Mammary epithelial cell (primary cell): Measurements from ENCODE around the gene PPIE.

Source experiments
- EZH2 ChIP-seq: IDR thresholded peaks from 2 replicates; pipeline ENCODE4 v1.6.1; 2012; ENCODE audit warnings: low read length, inconsistent platforms, borderline replicate concordance
- TF ChIP-seq, protein P1 (sequence below), 2 donors: IDR thresholded peaks in 1 of 2; conservative IDR thresholded peaks in 1 of 2; 2 replicates each; pipeline ENCODE4 v1.5.1; 2011 to 2012; ENCODE audit warnings: inconsistent platforms in 2 of 2, low read length in 2 of 2, mild to moderate bottlenecking in 2 of 2, control low read depth in 1 of 2, low read depth in 1 of 2; ENCODE audit not compliant: insufficient read depth in 1 of 2; ENCODE audit errors: extremely low read depth in 1 of 2

DNA sequence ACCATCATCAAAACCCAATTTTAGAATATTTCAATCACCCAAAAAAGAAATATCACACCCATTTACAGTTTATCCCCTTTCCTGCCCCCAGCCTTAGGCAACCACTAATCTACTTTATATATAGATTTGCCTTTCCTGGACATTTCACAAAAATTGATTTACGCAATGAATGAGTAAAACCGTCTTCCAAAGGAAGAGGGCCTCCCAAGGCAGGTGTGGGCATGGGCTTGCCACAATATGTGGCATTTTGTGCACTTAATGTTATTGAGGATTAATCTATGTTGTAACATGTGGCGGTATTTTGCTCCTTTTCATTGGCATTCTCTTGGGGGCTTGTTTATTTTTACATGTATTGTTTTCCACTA is 61.8 kb downstream of the PPIE start:
- no peak for TF ChIP-seq EZH2
- TF ChIP-seq, protein P1, sequence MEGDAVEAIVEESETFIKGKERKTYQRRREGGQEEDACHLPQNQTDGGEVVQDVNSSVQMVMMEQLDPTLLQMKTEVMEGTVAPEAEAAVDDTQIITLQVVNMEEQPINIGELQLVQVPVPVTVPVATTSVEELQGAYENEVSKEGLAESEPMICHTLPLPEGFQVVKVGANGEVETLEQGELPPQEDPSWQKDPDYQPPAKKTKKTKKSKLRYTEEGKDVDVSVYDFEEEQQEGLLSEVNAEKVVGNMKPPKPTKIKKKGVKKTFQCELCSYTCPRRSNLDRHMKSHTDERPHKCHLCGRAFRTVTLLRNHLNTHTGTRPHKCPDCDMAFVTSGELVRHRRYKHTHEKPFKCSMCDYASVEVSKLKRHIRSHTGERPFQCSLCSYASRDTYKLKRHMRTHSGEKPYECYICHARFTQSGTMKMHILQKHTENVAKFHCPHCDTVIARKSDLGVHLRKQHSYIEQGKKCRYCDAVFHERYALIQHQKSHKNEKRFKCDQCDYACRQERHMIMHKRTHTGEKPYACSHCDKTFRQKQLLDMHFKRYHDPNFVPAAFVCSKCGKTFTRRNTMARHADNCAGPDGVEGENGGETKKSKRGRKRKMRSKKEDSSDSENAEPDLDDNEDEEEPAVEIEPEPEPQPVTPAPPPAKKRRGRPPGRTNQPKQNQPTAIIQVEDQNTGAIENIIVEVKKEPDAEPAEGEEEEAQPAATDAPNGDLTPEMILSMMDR (conservative IDR thresholded peaks at IDR 0.05 in 1 of 2, IDR thresholded peaks at IDR 0.05 in 1 of 2; ENCODE audit: extremely low read depth in 1 of 2, insufficient read depth in 1 of 2, low read depth in 1 of 2, low read length in 2 of 2) = no peak
